Fibroblast of peridontal ligament (primary cell): ENCODE results near the gene CRMP1.
A peak's percentile ranks its signal among the peaks of the same experiment; 100 is the strongest.

Experiments used
- DNase-seq: peaks from one replicate; pipeline ENCODE4 v3.0.0-alpha.2; 2010; ENCODE audit errors: extremely low read depth

Gene CRMP1

DNA sequence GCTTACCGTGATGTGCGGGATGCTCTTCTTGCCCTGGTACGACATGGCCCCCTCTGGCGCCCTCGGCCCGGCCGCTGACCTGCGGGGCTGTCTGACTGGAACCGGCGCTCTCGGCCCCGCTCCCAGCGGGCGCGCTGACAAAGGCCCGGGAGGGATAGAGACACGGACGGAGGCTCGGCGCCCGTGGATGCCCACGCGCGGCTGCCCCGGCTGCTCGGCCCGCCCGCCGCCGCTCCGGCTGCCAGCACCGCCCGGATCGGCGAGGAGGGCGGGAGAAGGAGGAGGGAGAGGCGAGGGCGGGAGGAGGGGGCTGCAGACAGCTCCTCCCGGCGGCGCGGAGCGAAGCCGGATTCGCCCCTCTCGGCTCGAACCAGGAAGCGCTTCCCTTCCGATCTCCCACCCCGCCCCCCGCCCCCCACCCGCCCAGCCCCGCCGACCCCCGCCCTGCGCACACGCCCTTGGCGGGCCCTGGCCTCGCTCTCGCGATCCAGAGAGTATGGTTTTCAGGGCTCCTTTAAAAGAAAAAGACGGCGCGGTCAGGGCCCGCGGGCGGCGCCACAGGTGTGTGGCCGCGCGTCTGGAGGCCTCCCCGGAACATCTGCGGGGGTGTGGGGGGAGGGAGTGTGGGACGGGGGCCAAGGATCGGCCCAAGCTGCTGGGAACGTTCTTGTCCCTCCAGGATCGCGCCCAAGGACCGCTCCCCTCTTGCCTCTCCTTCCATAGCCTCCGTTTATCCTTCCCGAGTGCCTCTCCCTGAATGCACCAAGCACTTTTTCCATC is 4.5 kb downstream of the CRMP1 start:
- DNase-seq: no peak

GRCh38 chr4:5887361-5888221 is 5.3 kb downstream of the CRMP1 start:
- no peak for DNase-seq

- DNase-seq: no peak
These were observed 5.9 kb downstream of the CRMP1 start for GRCh38 chr4:5887011-5887360.

DNA sequence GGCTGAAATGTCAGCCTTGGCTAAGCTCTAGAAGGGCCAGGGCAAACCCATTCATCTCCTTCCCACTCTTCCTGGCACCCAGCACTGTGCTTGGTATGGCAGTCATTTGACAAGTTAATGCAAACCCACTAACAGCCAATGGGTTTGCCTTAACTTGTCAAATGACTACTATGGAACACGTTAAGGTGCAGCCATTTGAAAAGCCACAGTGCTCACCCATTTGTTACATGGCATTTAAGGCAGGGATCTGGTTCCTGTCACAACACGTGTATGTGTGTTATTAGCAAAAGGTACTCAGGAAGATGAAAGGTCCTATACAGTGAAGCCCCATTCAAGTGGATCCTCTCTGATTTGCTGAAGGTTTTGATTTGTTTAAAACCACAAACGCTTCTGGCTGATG is 7.2 kb downstream of the CRMP1 start:
- no peak for DNase-seq

DNA sequence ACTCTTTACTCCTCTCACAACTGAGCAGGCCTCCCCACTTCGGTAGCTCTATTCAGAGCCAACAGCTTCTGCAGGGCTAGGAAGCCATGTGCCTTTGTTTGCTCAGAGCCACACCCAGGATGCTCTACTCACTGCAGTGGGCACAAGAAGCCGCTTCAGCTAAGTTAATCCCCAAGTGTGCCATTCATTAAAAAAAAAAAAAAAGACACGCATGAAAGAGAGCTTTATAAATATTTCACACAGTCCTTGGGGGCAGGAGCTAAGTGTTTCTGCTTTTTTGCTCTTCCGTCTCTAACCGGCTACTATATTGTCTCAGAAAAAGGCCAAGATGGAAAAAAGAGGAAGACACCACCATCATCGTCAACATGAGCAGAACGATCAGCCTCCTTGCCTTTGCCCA is 8.1 kb downstream of the CRMP1 start:
- no peak for DNase-seq

- DNase-seq: no peak
These were observed 9.0 kb downstream of the CRMP1 start for GRCh38 chr4:5883916-5884315.

- DNase-seq: no peak
These were observed 9.9 kb downstream of the CRMP1 start for GRCh38 chr4:5882947-5883346.

- no peak for DNase-seq
These were observed 11.5 kb downstream of the CRMP1 start for GRCh38 chr4:5881340-5881739.

DNA sequence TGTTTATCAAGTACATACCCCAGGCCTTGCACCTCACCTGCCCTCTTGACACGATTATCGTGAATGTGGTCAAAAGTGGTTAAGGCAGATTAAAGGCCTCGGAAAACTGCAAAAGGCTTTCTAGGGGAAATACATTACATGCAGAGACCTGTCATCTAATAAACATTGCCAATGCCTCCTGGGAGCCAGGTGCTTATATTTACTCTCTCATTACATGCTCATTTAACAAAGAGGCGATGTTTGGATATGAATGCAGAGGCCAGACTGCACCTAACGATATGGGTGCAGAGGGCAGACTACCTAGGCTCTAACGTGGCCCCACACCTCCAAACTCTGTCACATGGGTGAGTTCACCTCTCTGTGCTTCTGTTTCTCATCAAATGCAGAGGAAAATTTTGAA is 14.5 kb downstream of the CRMP1 start:
- no peak for DNase-seq

GRCh38 chr4:5877392-5877791 is 15.5 kb downstream of the CRMP1 start:
- no peak for DNase-seq

DNA sequence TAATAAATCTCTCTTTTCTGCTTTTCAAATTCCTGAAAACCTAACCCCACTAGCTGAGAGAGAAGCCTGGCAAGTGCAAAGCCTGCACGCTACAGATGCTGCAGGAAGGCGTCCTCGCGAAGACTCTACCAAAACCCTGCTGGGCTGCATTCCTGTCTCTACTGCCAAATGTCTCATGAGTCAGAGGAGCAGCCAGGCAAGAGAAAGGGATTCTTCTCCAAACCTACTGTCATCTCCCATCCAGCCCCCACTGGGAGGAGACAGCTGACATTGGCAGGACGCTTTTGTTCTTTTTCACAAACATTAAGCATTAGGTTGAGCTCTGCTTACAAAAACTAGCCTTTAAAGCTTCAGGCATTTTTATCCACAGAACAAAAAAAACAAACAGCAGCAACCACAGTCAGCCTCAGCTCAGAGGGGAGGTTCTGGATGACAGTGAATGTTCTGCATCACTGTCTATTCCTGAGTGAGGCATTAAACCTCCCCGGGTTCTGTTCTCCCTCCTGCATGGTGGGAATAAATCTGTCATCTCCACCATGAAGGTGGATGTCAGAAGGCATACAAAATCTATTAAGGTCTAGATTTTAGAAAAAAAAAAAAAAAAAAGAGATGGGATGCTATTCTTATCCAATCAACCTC is 18.0 kb downstream of the CRMP1 start:
- DNase-seq: peak; percentile 3

DNA sequence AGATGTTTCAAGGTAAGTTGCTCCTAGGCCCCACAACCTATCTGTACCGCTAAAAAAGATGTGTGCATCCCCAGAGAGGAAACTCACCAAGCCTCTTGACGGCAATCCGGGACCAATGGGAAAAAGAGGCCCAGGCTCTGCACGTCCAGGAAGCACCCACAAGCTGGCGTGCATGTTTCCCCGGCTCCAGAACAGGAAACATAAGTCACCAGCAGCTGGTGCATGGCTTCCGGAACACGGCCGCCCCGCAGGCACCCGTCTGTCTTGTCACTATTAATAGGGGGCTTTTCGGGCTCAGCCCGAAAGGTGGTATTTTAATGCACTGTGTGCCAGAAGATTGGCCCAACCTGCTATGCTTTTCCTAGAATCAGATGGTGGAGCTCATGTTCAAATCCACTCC is 22.2 kb downstream of the CRMP1 start:
- no peak for DNase-seq

DNA sequence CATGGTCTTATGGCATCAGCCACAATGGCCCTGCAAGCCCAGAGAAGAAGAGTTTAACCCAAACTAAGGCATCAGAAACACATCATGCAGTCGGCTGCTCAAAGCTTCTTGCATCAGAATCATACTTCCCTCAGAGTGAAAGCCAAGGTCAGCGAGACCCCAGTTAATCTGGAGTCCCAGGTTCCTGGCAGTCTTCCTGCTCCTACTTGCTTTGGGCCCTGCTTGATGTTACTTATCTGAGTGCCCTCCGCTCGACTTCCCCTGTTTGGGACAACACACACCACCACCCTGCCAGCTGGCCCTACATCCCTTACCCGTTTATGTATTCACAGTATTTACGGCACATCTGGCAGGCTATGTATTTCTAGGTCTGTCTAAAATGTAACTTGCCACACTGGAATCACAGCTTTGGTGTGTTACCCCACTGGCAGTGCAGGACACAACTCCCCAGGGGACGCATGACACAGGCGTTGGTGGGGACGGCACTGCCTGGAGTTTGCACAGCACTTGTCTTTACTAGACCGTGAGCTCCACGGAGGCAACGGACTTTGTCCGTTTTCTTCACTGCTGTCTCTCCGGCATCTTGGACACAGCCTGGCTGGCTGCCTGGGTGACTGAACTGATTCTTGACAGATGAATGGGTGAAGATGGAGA is 22.8 kb downstream of the CRMP1 start:
- no peak for DNase-seq

GRCh38 chr4:5867866-5868265 is 25.0 kb downstream of the CRMP1 start:
- no peak for DNase-seq

- DNase-seq: no peak
These were observed 25.8 kb downstream of the CRMP1 start for GRCh38 chr4:5866841-5867813.

GRCh38 chr4:5865896-5866599 is 26.8 kb downstream of the CRMP1 start:
- no peak for DNase-seq

- peak; percentile 66 for DNase-seq
These were observed 29.3 kb downstream of the CRMP1 start for GRCh38 chr4:5863461-5864113.

GRCh38 chr4:5858020-5858769 is 34.7 kb downstream of the CRMP1 start:
- DNase-seq: no peak

- DNase-seq: no peak
These were observed 35.7 kb downstream of the CRMP1 start for GRCh38 chr4:5857199-5857598.
